Activated CD8-positive, alpha-beta T cell treated with anti-CD3 and anti-CD28 coated beads for 36 hours (primary cell): ENCODE measurements around the gene FUT8. TPM values are rescaled to one million over a fixed set of nuclear protein-coding genes. Genes with fewer than 3 reads are reported as not detected.

Experiments used
- ATAC-seq: fragments of 200-7000 bp; cut with Tn5 transposase; one replicate; pipeline ENCODE4 v1.10.0; 2021; ENCODE audit warnings: mild to moderate bottlenecking, moderate library complexity
- CTCF ChIA-PET: fragments of 350-600 bp; sonication (Branson Sonifier 250); formaldehyde crosslinking; loops from one replicate; lab custom pipeline; 2021; ENCODE audit warnings: antibody characterized with exemption; lab: Charles Lee
- POLR2A ChIA-PET: fragments of 350-600 bp; sonication (Branson Sonifier 250); formaldehyde crosslinking; loops from one replicate; lab custom pipeline; 2021; ENCODE audit warnings: antibody characterized with exemption; lab: Charles Lee
- DNase-seq: peaks from one replicate; pipeline ENCODE4 v3.0.0-alpha.2; 2020
- H3K27ac Mint-ChIP-seq: one replicate; pipeline ENCODE4 v1.8.0; 2021; ENCODE audit warnings: mild to moderate bottlenecking, mixed read lengths
- H3K27me3 Mint-ChIP-seq: one replicate; pipeline ENCODE4 v1.8.0; 2021; ENCODE audit warnings: mixed read lengths
- H3K36me3 Mint-ChIP-seq: one replicate; pipeline ENCODE4 v1.8.0; 2021; ENCODE audit warnings: low read depth, mixed read lengths
- H3K4me1 Mint-ChIP-seq: one replicate; pipeline ENCODE4 v1.8.0; 2021; ENCODE audit warnings: low read depth, mixed read lengths
- H3K4me3 Mint-ChIP-seq: one replicate; pipeline ENCODE4 v1.8.0; 2021; ENCODE audit warnings: mild to moderate bottlenecking, moderate library complexity, mixed read lengths
- H3K9me3 Mint-ChIP-seq: one replicate; pipeline ENCODE4 v1.8.0; 2021; ENCODE audit warnings: mixed read lengths
- CTCF ChIP-seq: fragments of 200-600 bp; IDR thresholded peaks from one replicate; pipeline ENCODE4 v1.8.0; 2022; ENCODE audit warnings: antibody characterized with exemption, mild to moderate bottlenecking
- intact Hi-C: fragments of 100-400 bp; cut with micrococcal nuclease; formaldehyde crosslinking; loops from one replicate; pipeline ENCODE4 v1.10.0; 2022
- total RNA-seq, 2 experiments: library from RNA; stranded (reverse); gene quantifications; one replicate each; pipeline ENCODE4 v1.2.3, GENCODE V29; 2021

The FUT8 gene
- total RNA-seq, 2 experiments from 2014 or later = 55.7 to 61.0 TPM

- POLR2A ChIA-PET = interaction anchor here (1.1 kb wide), 1 partner anchor 12 kb away, joined by 4 read pairs; no protein-coding TSS in a partner anchor
- DNase-seq = no peak
- CTCF ChIA-PET = interaction anchor here (0.7 to 2.4 kb wide), 4 partner anchors 13 to 404 kb away, joined by 3 to 8 read pairs (median 3); no protein-coding TSS in a partner anchor
- H3K36me3 Mint-ChIP-seq = peaks cover 35% of the 10 kb centered on the region
- TF ChIP-seq CTCF = no peak
- no peaks in the 10 kb centered on the region for H3K27me3 Mint-ChIP-seq
- peaks cover 49% of the 10 kb centered on the region for H3K4me1 Mint-ChIP-seq
- intact Hi-C loops = no loop called here
- no peak overlapping the region for H3K27ac Mint-ChIP-seq
- H3K4me3 Mint-ChIP-seq = no peak overlapping the region
- H3K9me3 Mint-ChIP-seq = peaks cover 2% of the 10 kb centered on the region
- ATAC-seq = no peak
These were observed 75.4 kb downstream of the FUT8 start for GRCh38 chr14:65487783-65488494.

- intact Hi-C loops = no loop called here
- peaks cover 41% of the 10 kb centered on the region for H3K4me1 Mint-ChIP-seq
- TF ChIP-seq CTCF = no peak
- H3K4me3 Mint-ChIP-seq = no peak overlapping the region
- H3K27ac Mint-ChIP-seq = no peak overlapping the region
- POLR2A ChIA-PET = interaction anchor here (1.4 kb wide), 1 partner anchor 9 kb away, joined by 3 read pairs; no protein-coding TSS in a partner anchor
- no peaks in the 10 kb centered on the region for H3K27me3 Mint-ChIP-seq
- H3K9me3 Mint-ChIP-seq = peaks cover 6% of the 10 kb centered on the region
- DNase-seq (no peak), ATAC-seq (no peak)
- CTCF ChIA-PET = interaction anchor here (1.0 to 1.3 kb wide), 2 partner anchors 10 to 15 kb away, joined by 4 read pairs; no protein-coding TSS in a partner anchor
- peaks cover 29% of the 10 kb centered on the region for H3K36me3 Mint-ChIP-seq
These were observed 78.7 kb downstream of the FUT8 start for GRCh38 chr14:65491274-65491673.

GRCh38 chr14:65492266-65492665, 79.7 kb downstream of the FUT8 start:
- intact Hi-C loops = no loop called here
- peaks cover 12% of the 10 kb centered on the region for H3K9me3 Mint-ChIP-seq
- no peak overlapping the region for H3K4me3 Mint-ChIP-seq
- ChIA-PET POLR2A (interaction anchor here (1.4 kb wide), 1 partner anchor 10 kb away, joined by 3 read pairs; no protein-coding TSS in a partner anchor), CTCF (interaction anchor here (0.6 to 1.3 kb wide), 4 partner anchors 9 to 263 kb away, joined by 3 to 4 read pairs (median 4); no protein-coding TSS in a partner anchor)
- peaks cover 32% of the 10 kb centered on the region for H3K36me3 Mint-ChIP-seq
- H3K27ac Mint-ChIP-seq = peak overlapping the region; percentile 24
- ATAC-seq = no peak
- TF ChIP-seq CTCF = no peak
- no peaks in the 10 kb centered on the region for H3K27me3 Mint-ChIP-seq
- peaks cover 42% of the 10 kb centered on the region for H3K4me1 Mint-ChIP-seq
- DNase-seq = no peak

- POLR2A ChIA-PET = no interaction called here
- no peak for ATAC-seq
- CTCF ChIA-PET = interaction anchor here (0.7 to 1.6 kb wide), 3 partner anchors 18 to 65 kb away, joined by 3 to 5 read pairs (median 4); no protein-coding TSS in a partner anchor
- intact Hi-C loops = no loop called here
- H3K4me1 Mint-ChIP-seq = peaks cover 47% of the 10 kb centered on the region
- H3K27me3 Mint-ChIP-seq = no peaks in the 10 kb centered on the region
- DNase-seq = no peak
- peaks cover 34% of the 10 kb centered on the region for H3K36me3 Mint-ChIP-seq
- peaks cover 12% of the 10 kb centered on the region for H3K9me3 Mint-ChIP-seq
- TF ChIP-seq CTCF = no peak
- no peak overlapping the region for H3K27ac Mint-ChIP-seq
- no peak overlapping the region for H3K4me3 Mint-ChIP-seq
These were observed 82.7 kb downstream of the FUT8 start for GRCh38 chr14:65495196-65495595.
